ENCODE data around the gene RRP12.

The RRP12 gene

DNA sequence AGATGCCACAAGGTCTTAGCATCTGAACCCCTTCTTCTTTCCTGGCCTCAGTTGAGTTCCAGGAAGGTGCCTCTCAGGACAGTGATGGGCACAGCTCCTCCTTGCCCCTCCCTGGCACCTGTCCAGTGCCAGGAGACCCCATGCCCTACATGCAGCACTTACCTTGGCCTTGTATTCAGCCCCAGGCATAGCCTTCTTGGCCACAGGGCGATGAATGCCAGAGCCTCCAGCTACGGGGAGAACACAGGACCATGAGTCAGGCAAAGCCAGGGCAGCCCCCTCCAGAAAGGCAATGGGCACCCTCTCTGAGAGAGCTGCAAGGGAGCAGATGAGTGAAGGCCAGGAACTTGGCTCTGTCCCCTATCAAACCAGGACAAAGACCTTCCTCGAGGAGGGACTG, 42.4 kb downstream of the RRP12 start:
- Histone ChIP-seq H2BK5ac (ENCODE audit: low read length) (no peak overlapping the region), H3K4ac (ENCODE audit: low read length) (no peak overlapping the region), H2AK5ac (ENCODE audit: low read depth, low read length) (no peak overlapping the region), H4K8ac (ENCODE audit: low read depth, low read length) (no peak overlapping the region), H2BK120ac (ENCODE audit: low read depth, low read length) (no peak overlapping the region), H3K27ac (replicated peaks; ENCODE audit: low read length) (no peak overlapping the region), H3K4me2 (ENCODE audit: insufficient read depth, low read length, poor library complexity, severe bottlenecking) (no peak overlapping the region), H2AFZ (ENCODE audit: low read length) (no peak overlapping the region), H2BK12ac (ENCODE audit: low read length) (no peak overlapping the region), H3K14ac (ENCODE audit: low read length) (no peak overlapping the region), H3K36me3 (replicated peaks in 1 of 2; ENCODE audit: control insufficient read depth in 2 of 2, insufficient read depth in 2 of 2, low read length in 2 of 2) (peaks cover 30 to 75% of the 10 kb centered on the region in 2 donors), H3K9me3 (replicated peaks in 1 of 2; ENCODE audit: control insufficient read depth in 2 of 2, insufficient read depth in 1 of 2, low read depth in 1 of 2, low read length in 2 of 2) (no peaks in the 10 kb centered on the region), H3K4me1 (ENCODE audit: control insufficient read depth in 2 of 2, insufficient read depth in 1 of 2, low read depth in 1 of 2, low read length in 2 of 2) (no peaks in the 10 kb centered on the region), H4K91ac (ENCODE audit: low read depth, low read length, poor library complexity) (no peak overlapping the region), H3K79me1 (ENCODE audit: low read depth, low read length) (peaks cover 3% of the 10 kb centered on the region), H3K27me3 (ENCODE audit: control insufficient read depth in 3 of 3, insufficient read depth in 3 of 3, low read depth in 1 of 3, low read length in 3 of 3) (no peaks in the 10 kb centered on the region), H3K23ac (ENCODE audit: low read depth, low read length, poor library complexity) (no peak overlapping the region), H3K9ac (ENCODE audit: low read depth, low read length, poor library complexity) (no peak overlapping the region), H3K4me3 (ENCODE audit: low read length in 2 of 2) (no peak overlapping the region), H3K18ac (ENCODE audit: low read length) (no peak overlapping the region), H2BK15ac (ENCODE audit: low read length) (no peak overlapping the region)
- no CpG with 5 or more reads among the region's 3 CpGs for WGBS, 2 donors (ENCODE audit: extremely low coverage in 2 of 2, insufficient read length in 2 of 2, insufficient replicate concordance in 1 of 2)
- DNase-seq (ENCODE audit: low spot score): no peak

DNA sequence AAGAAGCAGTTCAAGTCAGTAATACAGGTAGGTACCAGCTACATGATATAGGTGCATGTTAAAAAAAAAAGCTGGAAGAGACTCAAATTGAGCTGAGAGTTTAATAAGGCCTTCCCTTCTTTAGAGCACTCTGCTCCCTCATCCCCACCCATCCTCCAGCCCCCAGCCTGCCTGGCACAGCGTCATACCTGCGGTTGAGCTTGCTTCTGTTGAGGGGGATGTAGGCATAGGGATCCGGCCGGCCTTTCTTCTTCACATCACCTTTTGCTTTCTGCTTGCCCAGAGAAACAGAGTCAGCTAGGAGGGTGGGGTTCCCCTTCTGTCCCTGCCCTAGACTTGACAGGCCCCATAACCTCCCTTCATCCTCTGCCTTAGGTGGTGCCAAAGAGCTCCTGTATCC, 42.8 kb downstream of the RRP12 start:
- H3K79me1 ChIP-seq (ENCODE audit: low read depth, low read length): peaks cover 3% of the 10 kb centered on the region
- no CpG with 5 or more reads among the region's 4 CpGs for WGBS, 2 donors (ENCODE audit: extremely low coverage in 2 of 2, insufficient read length in 2 of 2, insufficient replicate concordance in 1 of 2)

DNA sequence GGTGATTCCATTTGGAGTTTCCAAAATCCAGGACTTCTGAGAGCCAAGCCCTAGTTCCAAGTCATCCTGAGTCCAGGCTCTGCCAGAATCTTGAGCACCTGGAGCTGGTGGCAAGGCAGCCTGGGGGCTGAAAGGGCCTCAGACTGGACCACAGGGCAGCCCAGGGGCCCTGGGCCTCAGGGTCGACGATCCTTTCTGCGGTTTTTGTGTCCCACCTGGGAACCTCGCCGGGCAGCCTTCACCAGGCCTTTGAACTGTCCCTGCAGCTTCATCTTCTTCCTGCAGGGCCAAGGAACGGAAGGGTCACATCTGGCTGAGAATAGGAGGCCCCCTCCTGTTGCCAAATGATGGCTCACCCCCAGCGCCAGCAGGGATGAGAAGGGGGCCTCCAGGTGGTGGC, 44.2 kb downstream of the RRP12 start:
- DNase-seq (ENCODE audit: low spot score): no peak
- H3K27ac ChIP-seq (replicated peaks; ENCODE audit: low read length): no peak overlapping the region
- no peaks in the 10 kb centered on the region for H3K27me3 ChIP-seq (ENCODE audit: control insufficient read depth in 3 of 3, insufficient read depth in 3 of 3, low read depth in 1 of 3, low read length in 3 of 3)
- H3K14ac ChIP-seq (ENCODE audit: low read length): no peak overlapping the region
- H3K18ac ChIP-seq (ENCODE audit: low read length): no peak overlapping the region
- H2AFZ ChIP-seq (ENCODE audit: low read length): no peak overlapping the region
- no peaks in the 10 kb centered on the region for H3K9me3 ChIP-seq (replicated peaks in 1 of 2; ENCODE audit: control insufficient read depth in 2 of 2, insufficient read depth in 1 of 2, low read depth in 1 of 2, low read length in 2 of 2)
- WGBS, 2 donors (ENCODE audit: extremely low coverage in 2 of 2, insufficient read length in 2 of 2, insufficient replicate concordance in 1 of 2): no CpG with 5 or more reads among the region's 7 CpGs
- H4K91ac ChIP-seq (ENCODE audit: low read depth, low read length, poor library complexity): no peak overlapping the region
- H2BK5ac ChIP-seq (ENCODE audit: low read length): no peak overlapping the region
- peaks cover 22 to 60% of the 10 kb centered on the region in 2 donors for H3K36me3 ChIP-seq (replicated peaks in 1 of 2; ENCODE audit: control insufficient read depth in 2 of 2, insufficient read depth in 2 of 2, low read length in 2 of 2)
- no peak overlapping the region for H2BK15ac ChIP-seq (ENCODE audit: low read length)
- H3K23ac ChIP-seq (ENCODE audit: low read depth, low read length, poor library complexity): no peak overlapping the region
- H2BK12ac ChIP-seq (ENCODE audit: low read length): no peak overlapping the region
- H3K9ac ChIP-seq (ENCODE audit: low read depth, low read length, poor library complexity): no peak overlapping the region
- H2BK120ac ChIP-seq (ENCODE audit: low read depth, low read length): no peak overlapping the region
- H3K4ac ChIP-seq (ENCODE audit: low read length): no peak overlapping the region
- peaks cover 3% of the 10 kb centered on the region for H3K79me1 ChIP-seq (ENCODE audit: low read depth, low read length)
- H2AK5ac ChIP-seq (ENCODE audit: low read depth, low read length): no peak overlapping the region
- H3K4me2 ChIP-seq (ENCODE audit: insufficient read depth, low read length, poor library complexity, severe bottlenecking): no peak overlapping the region
- H4K8ac ChIP-seq (ENCODE audit: low read depth, low read length): no peak overlapping the region
- no peaks in the 10 kb centered on the region for H3K4me1 ChIP-seq (ENCODE audit: control insufficient read depth in 2 of 2, insufficient read depth in 1 of 2, low read depth in 1 of 2, low read length in 2 of 2)
- H3K4me3 ChIP-seq (ENCODE audit: low read length in 2 of 2): no peak overlapping the region

More for the DNA sequence above, 42.8 kb downstream of the RRP12 start:
- Histone ChIP-seq H2AK5ac (ENCODE audit: low read depth, low read length) (no peak overlapping the region), H3K23ac (ENCODE audit: low read depth, low read length, poor library complexity) (no peak overlapping the region), H2BK15ac (ENCODE audit: low read length) (no peak overlapping the region), H3K4me1 (ENCODE audit: control insufficient read depth in 2 of 2, insufficient read depth in 1 of 2, low read depth in 1 of 2, low read length in 2 of 2) (no peaks in the 10 kb centered on the region), H2BK120ac (ENCODE audit: low read depth, low read length) (no peak overlapping the region), H2AFZ (ENCODE audit: low read length) (no peak overlapping the region), H3K27ac (replicated peaks; ENCODE audit: low read length) (no peak overlapping the region), H4K91ac (ENCODE audit: low read depth, low read length, poor library complexity) (no peak overlapping the region), H3K4ac (ENCODE audit: low read length) (no peak overlapping the region), H3K18ac (ENCODE audit: low read length) (no peak overlapping the region), H3K9me3 (replicated peaks in 1 of 2; ENCODE audit: control insufficient read depth in 2 of 2, insufficient read depth in 1 of 2, low read depth in 1 of 2, low read length in 2 of 2) (no peaks in the 10 kb centered on the region), H3K4me3 (ENCODE audit: low read length in 2 of 2) (no peak overlapping the region), H3K9ac (ENCODE audit: low read depth, low read length, poor library complexity) (no peak overlapping the region), H4K8ac (ENCODE audit: low read depth, low read length) (no peak overlapping the region), H3K4me2 (ENCODE audit: insufficient read depth, low read length, poor library complexity, severe bottlenecking) (no peak overlapping the region), H3K14ac (ENCODE audit: low read length) (no peak overlapping the region), H3K36me3 (replicated peaks in 1 of 2; ENCODE audit: control insufficient read depth in 2 of 2, insufficient read depth in 2 of 2, low read length in 2 of 2) (peaks cover 26 to 71% of the 10 kb centered on the region in 2 donors), H3K27me3 (ENCODE audit: control insufficient read depth in 3 of 3, insufficient read depth in 3 of 3, low read depth in 1 of 3, low read length in 3 of 3) (no peaks in the 10 kb centered on the region), H2BK5ac (ENCODE audit: low read length) (no peak overlapping the region), H2BK12ac (ENCODE audit: low read length) (no peak overlapping the region)
- DNase-seq (ENCODE audit: low spot score): no peak

GRCh38 chr10:97356318-97356914, 44.7 kb downstream of the RRP12 start:
- Histone ChIP-seq H4K8ac (ENCODE audit: low read depth, low read length) (no peak overlapping the region), H3K9me3 (replicated peaks in 1 of 2; ENCODE audit: control insufficient read depth in 2 of 2, insufficient read depth in 1 of 2, low read depth in 1 of 2, low read length in 2 of 2) (no peaks in the 10 kb centered on the region), H4K91ac (ENCODE audit: low read depth, low read length, poor library complexity) (no peak overlapping the region), H3K4me3 (ENCODE audit: low read length in 2 of 2) (no peak overlapping the region), H3K27ac (replicated peaks; ENCODE audit: low read length) (no peak overlapping the region), H2BK15ac (ENCODE audit: low read length) (no peak overlapping the region), H3K4me1 (ENCODE audit: control insufficient read depth in 2 of 2, insufficient read depth in 1 of 2, low read depth in 1 of 2, low read length in 2 of 2) (no peaks in the 10 kb centered on the region), H3K4ac (ENCODE audit: low read length) (no peak overlapping the region), H2BK12ac (ENCODE audit: low read length) (no peak overlapping the region), H3K18ac (ENCODE audit: low read length) (no peak overlapping the region), H2BK120ac (ENCODE audit: low read depth, low read length) (no peak overlapping the region), H2AFZ (ENCODE audit: low read length) (no peak overlapping the region), H3K9ac (ENCODE audit: low read depth, low read length, poor library complexity) (no peak overlapping the region), H3K14ac (ENCODE audit: low read length) (no peak overlapping the region), H2BK5ac (ENCODE audit: low read length) (no peak overlapping the region), H3K4me2 (ENCODE audit: insufficient read depth, low read length, poor library complexity, severe bottlenecking) (no peak overlapping the region), H3K27me3 (ENCODE audit: control insufficient read depth in 3 of 3, insufficient read depth in 3 of 3, low read depth in 1 of 3, low read length in 3 of 3) (no peaks in the 10 kb centered on the region), H2AK5ac (ENCODE audit: low read depth, low read length) (no peak overlapping the region), H3K23ac (ENCODE audit: low read depth, low read length, poor library complexity) (no peak overlapping the region), H3K36me3 (replicated peaks in 1 of 2; ENCODE audit: control insufficient read depth in 2 of 2, insufficient read depth in 2 of 2, low read length in 2 of 2) (peaks cover 24 to 57% of the 10 kb centered on the region in 2 donors), H3K79me1 (ENCODE audit: low read depth, low read length) (peaks cover 3% of the 10 kb centered on the region)
- DNase-seq (ENCODE audit: low spot score): no peak
- no CpG with 5 or more reads among the region's 6 CpGs for WGBS, 2 donors (ENCODE audit: extremely low coverage in 2 of 2, insufficient read length in 2 of 2, insufficient replicate concordance in 1 of 2)
